SH-SY5Y (cell line): ENCODE results near the gene C17orf114.

Source experiments
- GATA2 ChIP-seq: IDR thresholded peaks from 2 replicates; pipeline ENCODE4 v1.6.1; 2011; ENCODE audit warnings: mild to moderate bottlenecking, low read depth, low read length
- GATA3 ChIP-seq: IDR thresholded peaks from 2 replicates; pipeline ENCODE4 v1.6.1; 2011; ENCODE audit warnings: low read depth, mild to moderate bottlenecking, low read length, moderate library complexity

GRCh38 chr17:4808378-4808767 is 6.2 kb upstream of the C17orf114 start:
- TF ChIP-seq GATA3 (no peak), GATA2 (no peak)
